MM.1S (cell line): ENCODE measurements around the gene RIPOR1.

Experiments used
- DNase-seq: peaks from one replicate; pipeline ENCODE4 v3.0.0-alpha.2; 2015
- H2AFZ ChIP-seq: fragments of 300-600 bp; sonication (generic); 2 replicates; pipeline ENCODE4 v1.6.0; 2016; ENCODE audit warnings: antibody characterized with exemption, low read length
- H3F3A ChIP-seq: fragments of 300-600 bp; sonication (generic); 2 replicates; pipeline ENCODE4 v1.6.1; 2016; ENCODE audit warnings: mild to moderate bottlenecking, antibody characterized with exemption, low read length, moderate library complexity, mixed read lengths; ENCODE audit not compliant: insufficient read depth
- H3K27ac ChIP-seq: fragments of 300-600 bp; sonication (generic); 2 replicates; pipeline ENCODE4 v1.5.1; 2016; ENCODE audit warnings: mild to moderate bottlenecking, low read length
- H3K27me3 ChIP-seq: fragments of 300-600 bp; sonication (generic); replicated peaks from 2 replicates; pipeline ENCODE4 v1.6.0; 2016; ENCODE audit warnings: low read length; ENCODE audit not compliant: insufficient read depth
- H3K36me3 ChIP-seq: fragments of 300-600 bp; sonication (generic); replicated peaks from 2 replicates; pipeline ENCODE4 v1.6.1; 2016; ENCODE audit warnings: mild to moderate bottlenecking, low read length, mixed read lengths; ENCODE audit not compliant: insufficient read depth
- H3K4me1 ChIP-seq: fragments of 300-600 bp; sonication (generic); 2 replicates; pipeline ENCODE4 v1.6.1; 2016; ENCODE audit warnings: low read length, mixed read lengths
- H3K4me2 ChIP-seq: fragments of 300-600 bp; sonication (generic); 2 replicates; pipeline ENCODE4 v1.6.0; 2016; ENCODE audit warnings: low read depth, low read length
- H3K4me3 ChIP-seq: fragments of 300-600 bp; sonication (generic); 2 replicates; pipeline ENCODE4 v1.5.1; 2016; ENCODE audit warnings: low read length, mixed read lengths
- H3K79me2 ChIP-seq: fragments of 300-600 bp; sonication (generic); 2 replicates; pipeline ENCODE4 v1.6.1; 2016; ENCODE audit warnings: mixed run types, low read length, mixed read lengths
- H3K9ac ChIP-seq: fragments of 300-600 bp; sonication (generic); 2 replicates; pipeline ENCODE4 v1.6.1; 2016; ENCODE audit warnings: low read length, mixed read lengths
- H3K9me2 ChIP-seq: fragments of 300-600 bp; sonication (generic); replicated peaks from 2 replicates; pipeline ENCODE4 v1.6.1; 2016; ENCODE audit warnings: mild to moderate bottlenecking, low read length, mixed read lengths; ENCODE audit not compliant: insufficient read depth
- H3K9me3 ChIP-seq: fragments of 300-600 bp; sonication (generic); replicated peaks from 2 replicates; pipeline ENCODE4 v1.6.1; 2016; ENCODE audit warnings: mild to moderate bottlenecking, low read length, mixed read lengths; ENCODE audit not compliant: insufficient read depth
- H4K20me1 ChIP-seq: fragments of 300-600 bp; sonication (generic); 2 replicates; pipeline ENCODE4 v1.6.1; 2016; ENCODE audit warnings: mild to moderate bottlenecking, low read length, moderate library complexity, mixed read lengths; ENCODE audit not compliant: insufficient read depth
- EZH2 ChIP-seq: fragments of 300-600 bp; sonication (generic); optimal IDR thresholded peaks from 2 replicates; pipeline ENCODE3; 2017; ENCODE audit warnings: low read depth, mild to moderate bottlenecking, antibody characterized with exemption, low read length, mixed read lengths
- EZH2phosphoT487 ChIP-seq: fragments of 300-600 bp; sonication (generic); IDR thresholded peaks from 2 replicates; pipeline ENCODE4 v1.6.1; 2018; ENCODE audit warnings: antibody characterized with exemption, low read length
- TF ChIP-seq, protein P1 (sequence below): fragments of 300-600 bp; sonication (generic); IDR thresholded peaks from 2 replicates; pipeline ENCODE4 v1.5.1; 2016; ENCODE audit warnings: antibody characterized with exemption, low read length, mixed read lengths

The RIPOR1 gene

DNA sequence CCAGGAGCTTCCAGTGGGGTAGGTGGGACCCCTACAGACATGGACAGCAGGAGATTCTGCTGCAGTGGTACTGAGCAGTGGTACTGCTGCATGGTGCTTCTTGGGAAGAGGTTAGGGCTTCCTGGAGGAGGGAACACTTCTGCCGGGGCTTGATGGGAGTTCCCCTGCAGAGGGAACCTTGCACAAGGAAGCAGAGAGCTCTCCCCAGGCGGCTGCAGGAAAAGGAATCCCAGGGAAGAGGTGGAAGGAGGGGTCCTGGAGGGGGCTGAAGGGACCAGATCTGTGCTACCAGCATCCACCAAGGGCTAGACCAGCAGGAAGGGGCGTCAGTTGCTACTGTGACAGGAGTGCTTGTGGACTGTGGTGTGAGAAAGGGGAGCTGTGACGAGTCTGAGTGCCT, 10.6 kb downstream of the RIPOR1 start:
- H3K36me3 ChIP-seq = no peaks in the 10 kb centered on the region
- H3K27ac ChIP-seq = no peak overlapping the region
- no peak overlapping the region for H2AFZ ChIP-seq
- H3K9ac ChIP-seq = no peak overlapping the region
- no peak for DNase-seq
- peaks cover 24% of the 10 kb centered on the region for H3K4me1 ChIP-seq
- H4K20me1 ChIP-seq = no peaks in the 10 kb centered on the region
- TF ChIP-seq EZH2 = no peak
- TF ChIP-seq, protein P1, sequence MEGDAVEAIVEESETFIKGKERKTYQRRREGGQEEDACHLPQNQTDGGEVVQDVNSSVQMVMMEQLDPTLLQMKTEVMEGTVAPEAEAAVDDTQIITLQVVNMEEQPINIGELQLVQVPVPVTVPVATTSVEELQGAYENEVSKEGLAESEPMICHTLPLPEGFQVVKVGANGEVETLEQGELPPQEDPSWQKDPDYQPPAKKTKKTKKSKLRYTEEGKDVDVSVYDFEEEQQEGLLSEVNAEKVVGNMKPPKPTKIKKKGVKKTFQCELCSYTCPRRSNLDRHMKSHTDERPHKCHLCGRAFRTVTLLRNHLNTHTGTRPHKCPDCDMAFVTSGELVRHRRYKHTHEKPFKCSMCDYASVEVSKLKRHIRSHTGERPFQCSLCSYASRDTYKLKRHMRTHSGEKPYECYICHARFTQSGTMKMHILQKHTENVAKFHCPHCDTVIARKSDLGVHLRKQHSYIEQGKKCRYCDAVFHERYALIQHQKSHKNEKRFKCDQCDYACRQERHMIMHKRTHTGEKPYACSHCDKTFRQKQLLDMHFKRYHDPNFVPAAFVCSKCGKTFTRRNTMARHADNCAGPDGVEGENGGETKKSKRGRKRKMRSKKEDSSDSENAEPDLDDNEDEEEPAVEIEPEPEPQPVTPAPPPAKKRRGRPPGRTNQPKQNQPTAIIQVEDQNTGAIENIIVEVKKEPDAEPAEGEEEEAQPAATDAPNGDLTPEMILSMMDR = no peak
- no peak for TF ChIP-seq EZH2phosphoT487
- H3K79me2 ChIP-seq = peaks cover 19% of the 10 kb centered on the region; the same call in 1 of the 2 replicates
- no peaks in the 10 kb centered on the region for H3K27me3 ChIP-seq
- no peak overlapping the region for H3K4me2 ChIP-seq
- H3K9me2 ChIP-seq = no peaks in the 10 kb centered on the region
- no peak overlapping the region for H3K4me3 ChIP-seq
- no peaks in the 10 kb centered on the region for H3K9me3 ChIP-seq
- H3F3A ChIP-seq = peaks cover 21% of the 10 kb centered on the region

DNA sequence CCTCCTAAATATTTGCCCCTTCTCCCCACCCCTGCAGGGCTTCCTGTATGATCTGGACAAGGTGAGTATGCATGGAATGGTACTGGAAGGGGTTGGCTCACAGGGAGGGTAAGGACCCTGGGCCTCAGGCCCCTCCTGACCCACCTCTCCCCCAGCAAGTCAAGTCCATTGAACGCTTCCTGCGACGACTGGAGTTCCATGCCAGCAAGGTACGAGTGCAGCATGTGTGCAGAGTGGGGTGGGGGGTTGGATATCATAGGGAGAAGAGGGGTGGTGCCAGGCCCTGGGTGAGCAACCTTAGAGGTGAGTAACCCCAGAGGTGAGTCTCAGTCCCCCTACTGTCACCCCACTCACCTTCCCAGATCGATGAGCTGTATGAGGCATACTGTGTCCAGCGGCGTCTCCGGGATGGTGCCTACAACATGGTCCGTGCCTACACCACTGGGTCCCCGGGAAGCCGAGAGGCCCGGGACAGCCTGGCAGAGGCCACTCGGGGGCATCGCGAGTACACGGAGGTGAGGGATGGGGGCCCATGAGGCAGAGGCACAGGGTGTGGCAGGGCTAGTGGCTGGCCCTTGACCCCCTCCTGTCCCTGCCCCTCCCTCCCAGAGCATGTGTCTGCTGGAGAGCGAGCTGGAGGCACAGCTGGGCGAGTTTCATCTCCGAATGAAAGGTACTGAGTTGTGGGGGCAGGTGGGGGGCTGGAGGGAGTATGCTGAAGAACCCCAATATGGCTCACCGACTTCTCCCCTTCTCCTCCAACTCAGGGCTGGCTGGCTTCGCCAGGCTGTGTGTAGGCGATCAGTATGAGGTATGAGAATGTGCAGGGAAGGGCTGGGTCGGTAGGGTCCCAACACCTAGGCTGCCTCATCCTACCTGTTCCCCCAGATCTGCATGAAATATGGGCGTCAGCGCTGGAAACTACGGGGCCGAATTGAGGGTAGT, 11.3 kb downstream of the RIPOR1 start:
- H3K9ac ChIP-seq = no peak overlapping the region
- no peak overlapping the region for H3K4me2 ChIP-seq
- no peaks in the 10 kb centered on the region for H3K27me3 ChIP-seq
- H3K4me1 ChIP-seq = peaks cover 30% of the 10 kb centered on the region
- no peak overlapping the region for H3K27ac ChIP-seq
- no peak overlapping the region for H2AFZ ChIP-seq
- no peak for DNase-seq
- TF ChIP-seq EZH2 = no peak
- TF ChIP-seq, protein P1 = no peak
- TF ChIP-seq EZH2phosphoT487 = no peak
- H3K9me2 ChIP-seq = no peaks in the 10 kb centered on the region
- H3K9me3 ChIP-seq = no peaks in the 10 kb centered on the region
- H3K36me3 ChIP-seq = no peaks in the 10 kb centered on the region
- peaks cover 16% of the 10 kb centered on the region for H3K79me2 ChIP-seq
- peaks cover 28% of the 10 kb centered on the region for H3F3A ChIP-seq
- no peaks in the 10 kb centered on the region for H4K20me1 ChIP-seq
- H3K4me3 ChIP-seq = no peak overlapping the region

DNA sequence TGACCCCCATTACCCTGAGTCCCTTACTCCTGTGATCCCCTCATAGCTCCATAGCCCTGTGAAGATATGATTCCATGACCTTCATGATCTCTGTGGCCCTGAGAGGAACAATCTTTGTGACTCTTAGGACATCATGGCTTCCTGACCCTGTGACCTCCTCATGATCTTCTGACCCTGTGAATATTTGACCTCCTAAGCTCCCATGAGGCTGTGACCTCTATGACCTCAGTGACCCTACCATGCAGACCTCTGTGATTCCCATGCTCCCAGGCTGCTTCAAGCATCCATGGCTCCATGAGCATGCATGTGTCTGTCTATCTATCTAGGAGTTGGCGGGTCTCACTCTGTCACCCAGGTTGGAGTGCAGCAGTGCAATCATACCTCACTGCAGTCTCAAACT, 12.1 kb downstream of the RIPOR1 start:
- Histone ChIP-seq H3K9ac (no peak overlapping the region), H3K27ac (no peak overlapping the region), H3K36me3 (no peaks in the 10 kb centered on the region), H3F3A (peaks cover 33% of the 10 kb centered on the region), H3K9me3 (no peaks in the 10 kb centered on the region), H3K79me2 (peaks cover 20% of the 10 kb centered on the region), H4K20me1 (no peaks in the 10 kb centered on the region), H3K9me2 (no peaks in the 10 kb centered on the region), H3K4me3 (no peak overlapping the region), H3K4me1 (peaks cover 37% of the 10 kb centered on the region), H3K27me3 (no peaks in the 10 kb centered on the region), H2AFZ (no peak overlapping the region), H3K4me2 (no peak overlapping the region)
- DNase-seq = no peak
- TF ChIP-seq, protein P1 = no peak
- no peak for TF ChIP-seq EZH2phosphoT487
- TF ChIP-seq EZH2 = no peak
